ENCODE results near the gene YIF1B.
"Not testable (repeated sequence)": the region's sequence is repeated elsewhere in the genome, so short reads cannot be mapped to it uniquely, and the experiment has no call there.

Gene YIF1B

GRCh38 chr19:38315657-38316476 lies at the start of gene YIF1B:
TSS of gene YIF1B (minus strand) at chr19:38315947. CDS start at chr19:38315917, 30 bp downstream.
- in situ Hi-C loops (cut with HindIII; ENCODE audit: low sequenced_read_pairs): no loop called here

- in situ Hi-C loops (cut with HindIII; ENCODE audit: low sequenced_read_pairs): not testable (repeated sequence)
Observed at GRCh38 chr19:38362946-38363688, 47.4 kb upstream of the YIF1B start.

- in situ Hi-C loops (cut with HindIII; ENCODE audit: low sequenced_read_pairs): no loop called here
Observed at GRCh38 chr19:38362076-38362945, 46.6 kb upstream of the YIF1B start.

- in situ Hi-C loops (cut with HindIII; ENCODE audit: low sequenced_read_pairs): no loop called here
Observed at GRCh38 chr19:38361633-38362075, 45.9 kb upstream of the YIF1B start.

- in situ Hi-C loops (cut with HindIII; ENCODE audit: low sequenced_read_pairs): no loop called here
Observed at GRCh38 chr19:38360839-38361631, 45.3 kb upstream of the YIF1B start.

GRCh38 chr19:38360351-38360750 lies 44.6 kb upstream of the YIF1B start:
- in situ Hi-C loops (cut with HindIII; ENCODE audit: low sequenced_read_pairs): no loop called here

- in situ Hi-C loops (cut with HindIII; ENCODE audit: low sequenced_read_pairs): no loop called here
Observed at GRCh38 chr19:38359242-38360021, 43.7 kb upstream of the YIF1B start.

GRCh38 chr19:38358071-38358470 lies 42.3 kb upstream of the YIF1B start:
- in situ Hi-C loops (cut with HindIII; ENCODE audit: low sequenced_read_pairs): no loop called here

GRCh38 chr19:38355728-38356725 lies 40.3 kb upstream of the YIF1B start:
- in situ Hi-C loops (cut with HindIII; ENCODE audit: low sequenced_read_pairs): no loop called here

- in situ Hi-C loops (cut with HindIII; ENCODE audit: low sequenced_read_pairs): no loop called here
Observed at GRCh38 chr19:38352611-38353010, 36.9 kb upstream of the YIF1B start.

- in situ Hi-C loops (cut with HindIII; ENCODE audit: low sequenced_read_pairs): no loop called here
Observed at GRCh38 chr19:38351865-38352395, 36.2 kb upstream of the YIF1B start.

GRCh38 chr19:38350883-38351282 lies 35.1 kb upstream of the YIF1B start:
- in situ Hi-C loops (cut with HindIII; ENCODE audit: low sequenced_read_pairs): no loop called here

GRCh38 chr19:38346837-38347236 lies 31.1 kb upstream of the YIF1B start:
- in situ Hi-C loops (cut with HindIII; ENCODE audit: low sequenced_read_pairs): no loop called here

GRCh38 chr19:38340927-38341326 lies 25.2 kb upstream of the YIF1B start:
- in situ Hi-C loops (cut with HindIII; ENCODE audit: low sequenced_read_pairs): no loop called here

- in situ Hi-C loops (cut with HindIII; ENCODE audit: low sequenced_read_pairs): not testable (repeated sequence)
Observed at GRCh38 chr19:38339011-38339410, 23.3 kb upstream of the YIF1B start.

- in situ Hi-C loops (cut with HindIII; ENCODE audit: low sequenced_read_pairs): no loop called here
Observed at GRCh38 chr19:38337360-38337653, 21.6 kb upstream of the YIF1B start.

GRCh38 chr19:38336638-38337359 lies 21.1 kb upstream of the YIF1B start:
- in situ Hi-C loops (cut with HindIII; ENCODE audit: low sequenced_read_pairs): no loop called here

Measured in DLD1 (cell line).